Breast epithelium (tissue), 4 donors: ENCODE data around the gene NTS. TPM values are rescaled to one million over a fixed set of nuclear protein-coding genes. Genes with fewer than 3 reads are reported as not detected.
A peak's percentile ranks its signal among the peaks of the same experiment; 100 is the strongest.

Source experiments
- DNase-seq, 2 donors: peaks; one replicate each; pipeline ENCODE4 v3.0.0-alpha.2; 2019; ENCODE audit warnings: low spot score in 2 of 2
- H3K27ac ChIP-seq, 2 donors: fragments of 200-600 bp; sonication (generic) in 1 of 2; one replicate each; pipeline ENCODE4 v1.5.1; 2016 to 2019; ENCODE audit warnings: mild to moderate bottlenecking in 1 of 2
- H3K27me3 ChIP-seq, 2 donors: fragments of 200-600 bp; sonication (generic) in 1 of 2; one replicate each; pipeline versions ENCODE4 v1.5.1 to v1.6.0; 2017 to 2019; ENCODE audit warnings: control low read depth in 1 of 2, mild to moderate bottlenecking in 1 of 2
- H3K36me3 ChIP-seq: fragments of 200-600 bp; one replicate; pipeline ENCODE4 v1.5.1; 2019
- H3K4me1 ChIP-seq, 2 donors: fragments of 200-600 bp; sonication (generic); one replicate each; pipeline ENCODE4 v1.5.1; 2016 to 2019; ENCODE audit warnings: control low read depth in 1 of 2
- H3K4me3 ChIP-seq, 3 donors: fragments of 200-600 bp; sonication (generic); 1 replicate in 2 of 3; 2 replicates in 1 of 3; pipeline ENCODE4 v1.5.1; 2016 to 2019; ENCODE audit warnings: mild to moderate bottlenecking in 3 of 3, moderate library complexity in 2 of 3
- H3K9me3 ChIP-seq, 2 donors: fragments of 200-600 bp; sonication (generic) in 1 of 2; one replicate each; pipeline ENCODE4 v1.5.1; 2016 to 2019; ENCODE audit warnings: control low read depth in 1 of 2
- POLR2A ChIP-seq: fragments of 450-650 bp; IDR thresholded peaks from one replicate; pipeline ENCODE4 v1.6.1; 2016; ENCODE audit warnings: antibody characterized with exemption, mild to moderate bottlenecking, moderate library complexity
- POLR2AphosphoS5 ChIP-seq, 3 donors: sonication (generic); formaldehyde crosslinking; IDR thresholded peaks; one replicate each; pipeline ENCODE4 v1.6.1; 2017; ENCODE audit warnings: antibody characterized with exemption in 3 of 3
- intact Hi-C: fragments of 100-400 bp; cut with DNase I; formaldehyde crosslinking; loops from one replicate; pipeline ENCODE4 v1.15.1; 2023; ENCODE audit warnings: low total_unique reads
- total RNA-seq, 3 donors: library from RNA; depleted of rRNA; stranded (reverse); fragments of >200 nt; gene quantifications; one replicate each; pipeline ENCODE4 v1.1.0, GENCODE V29; 2016
- TF ChIP-seq, protein P1 (sequence below), 3 donors: fragments of 450-650 bp; IDR thresholded peaks; one replicate each; pipeline ENCODE4 v1.5.1; 2016 to 2017; ENCODE audit warnings: antibody characterized with exemption in 3 of 3, mild to moderate bottlenecking in 3 of 3, moderate library complexity in 3 of 3

Gene NTS
- total RNA-seq, result 10 to 100 TPM in 1 of 3 donors, under 1 TPM in 1, not detected in 1; 0.64 to 10.2 TPM

GRCh38 chr12:85874031-85874461, at the start of gene NTS:
Gene NTS (plus strand): TSS chr12:85874295. CDS start chr12:85874404, 109 bp downstream.
- Histone ChIP-seq H3K4me1 (no peaks in the 10 kb centered on the region), H3K9me3 (no peaks in the 10 kb centered on the region), H3K36me3 (no peaks in the 10 kb centered on the region), H3K27ac (no peak within 1 kb of the TSS), H3K27me3 (no peaks in the 10 kb centered on the region), H3K4me3 (no peak within 1 kb of the TSS)
- intact Hi-C loops, result no loop called here
- DNase-seq, result no peak
- TF ChIP-seq, protein P1, sequence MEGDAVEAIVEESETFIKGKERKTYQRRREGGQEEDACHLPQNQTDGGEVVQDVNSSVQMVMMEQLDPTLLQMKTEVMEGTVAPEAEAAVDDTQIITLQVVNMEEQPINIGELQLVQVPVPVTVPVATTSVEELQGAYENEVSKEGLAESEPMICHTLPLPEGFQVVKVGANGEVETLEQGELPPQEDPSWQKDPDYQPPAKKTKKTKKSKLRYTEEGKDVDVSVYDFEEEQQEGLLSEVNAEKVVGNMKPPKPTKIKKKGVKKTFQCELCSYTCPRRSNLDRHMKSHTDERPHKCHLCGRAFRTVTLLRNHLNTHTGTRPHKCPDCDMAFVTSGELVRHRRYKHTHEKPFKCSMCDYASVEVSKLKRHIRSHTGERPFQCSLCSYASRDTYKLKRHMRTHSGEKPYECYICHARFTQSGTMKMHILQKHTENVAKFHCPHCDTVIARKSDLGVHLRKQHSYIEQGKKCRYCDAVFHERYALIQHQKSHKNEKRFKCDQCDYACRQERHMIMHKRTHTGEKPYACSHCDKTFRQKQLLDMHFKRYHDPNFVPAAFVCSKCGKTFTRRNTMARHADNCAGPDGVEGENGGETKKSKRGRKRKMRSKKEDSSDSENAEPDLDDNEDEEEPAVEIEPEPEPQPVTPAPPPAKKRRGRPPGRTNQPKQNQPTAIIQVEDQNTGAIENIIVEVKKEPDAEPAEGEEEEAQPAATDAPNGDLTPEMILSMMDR (IDR thresholded peaks at IDR 0.05), result no peak
- no peak for TF ChIP-seq POLR2AphosphoS5 (IDR thresholded peaks at IDR 0.05)
- TF ChIP-seq POLR2A, result no peak

DNA sequence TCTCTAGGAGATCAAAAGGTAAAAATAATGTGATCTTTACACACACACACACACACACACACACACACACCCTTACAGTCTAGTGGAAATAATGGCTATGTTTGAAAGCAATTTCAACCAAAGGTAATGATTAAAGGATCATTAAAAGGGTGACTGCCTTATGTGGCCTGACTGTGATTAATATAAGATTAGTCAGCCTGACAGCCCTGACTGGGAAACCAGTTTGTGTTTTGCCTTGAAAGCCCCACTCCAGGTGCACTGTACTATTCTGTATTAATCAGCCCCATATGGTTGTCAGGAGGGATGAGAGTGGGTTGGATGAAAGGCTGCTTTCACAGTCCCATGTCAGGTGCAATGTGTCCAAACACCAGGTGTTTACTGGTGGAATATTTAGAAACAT, 48.3 kb upstream of the NTS start:
- H3K9me3 ChIP-seq, result no peaks in the 10 kb centered on the region
- TF ChIP-seq POLR2A, result no peak
- TF ChIP-seq POLR2AphosphoS5 (IDR thresholded peaks at IDR 0.05), result no peak
- TF ChIP-seq, protein P1 (IDR thresholded peaks at IDR 0.05), result no peak
- H3K27me3 ChIP-seq, result no peaks in the 10 kb centered on the region
- H3K36me3 ChIP-seq, result no peaks in the 10 kb centered on the region
- DNase-seq, result no peak
- H3K4me1 ChIP-seq, result no peaks in the 10 kb centered on the region
- no peak overlapping the region for H3K4me3 ChIP-seq
- no peak overlapping the region for H3K27ac ChIP-seq
- intact Hi-C loops, result no loop called here

GRCh38 chr12:85828576-85828975, 45.5 kb upstream of the NTS start:
- intact Hi-C loops, result no loop called here
- Histone ChIP-seq H3K4me3 (no peak overlapping the region), H3K9me3 (no peaks in the 10 kb centered on the region), H3K4me1 (no peaks in the 10 kb centered on the region), H3K27me3 (no peaks in the 10 kb centered on the region), H3K27ac (no peak overlapping the region), H3K36me3 (no peaks in the 10 kb centered on the region)
- TF ChIP-seq, protein P1 (IDR thresholded peaks at IDR 0.05), result no peak
- TF ChIP-seq POLR2AphosphoS5 (IDR thresholded peaks at IDR 0.05), result no peak
- TF ChIP-seq POLR2A, result no peak
- DNase-seq, result no peak

DNA sequence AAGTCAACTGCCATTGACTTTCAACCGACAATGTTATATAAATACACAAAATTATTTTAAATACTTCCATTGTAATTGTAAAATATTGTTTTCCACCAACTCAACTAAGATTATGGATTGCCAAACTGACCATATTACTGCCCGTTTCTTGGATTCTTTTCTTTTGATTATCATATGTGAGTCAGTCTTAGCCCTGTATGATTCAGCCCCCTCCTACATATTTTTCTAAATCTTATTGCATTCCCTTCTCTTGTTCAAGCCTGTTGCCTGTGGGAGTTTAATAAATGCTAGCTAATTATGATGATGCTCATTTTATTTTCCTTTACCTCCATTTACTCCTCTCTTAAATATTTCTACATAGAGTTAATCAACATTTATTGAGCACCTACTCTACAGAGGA, 44.7 kb upstream of the NTS start:
- Histone ChIP-seq H3K9me3 (no peaks in the 10 kb centered on the region), H3K36me3 (no peaks in the 10 kb centered on the region), H3K4me1 (no peaks in the 10 kb centered on the region), H3K27me3 (no peaks in the 10 kb centered on the region), H3K4me3 (no peak overlapping the region), H3K27ac (no peak overlapping the region)
- TF ChIP-seq POLR2AphosphoS5 (IDR thresholded peaks at IDR 0.05), result no peak
- TF ChIP-seq, protein P1 (IDR thresholded peaks at IDR 0.05), result no peak
- TF ChIP-seq POLR2A, result no peak
- no peak for DNase-seq
- intact Hi-C loops, result no loop called here

GRCh38 chr12:85831327-85831990, 42.6 kb upstream of the NTS start:
- no peak overlapping the region for H3K4me3 ChIP-seq
- H3K4me1 ChIP-seq, result no peaks in the 10 kb centered on the region
- H3K9me3 ChIP-seq, result no peaks in the 10 kb centered on the region
- DNase-seq, result no peak
- no peaks in the 10 kb centered on the region for H3K36me3 ChIP-seq
- no peaks in the 10 kb centered on the region for H3K27me3 ChIP-seq
- intact Hi-C loops, result no loop called here
- TF ChIP-seq, protein P1 (IDR thresholded peaks at IDR 0.05), result no peak
- no peak for TF ChIP-seq POLR2AphosphoS5 (IDR thresholded peaks at IDR 0.05)
- peak overlapping the region in 1 of 2 donors; percentile 13 for H3K27ac ChIP-seq
